ENCODE measurements around the gene FANCC.
A peak's percentile ranks its signal among the peaks of the same experiment; 100 is the strongest.

Gene FANCC

DNA sequence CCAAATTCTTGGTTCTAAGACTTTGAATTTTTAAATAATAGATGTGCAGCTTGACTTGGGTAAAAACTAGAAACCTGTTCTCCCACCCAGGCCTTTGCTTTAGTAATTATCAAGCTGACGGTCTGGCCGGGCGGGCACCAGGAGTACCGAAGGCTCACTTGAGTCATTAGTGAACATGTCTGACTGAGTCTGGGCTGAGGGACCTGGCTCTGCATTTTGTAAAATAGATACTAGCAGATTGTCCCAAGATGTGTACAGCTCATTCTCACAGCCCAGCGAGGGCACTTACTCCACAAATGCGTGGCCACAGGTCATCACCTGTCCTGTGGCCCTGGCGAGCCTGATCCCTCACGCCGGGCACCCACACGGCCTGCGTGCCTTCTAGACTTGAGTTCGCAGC is 216.2 kb downstream of the FANCC start:
- Histone ChIP-seq H3K9ac (no peak overlapping the region), H3K27ac (no peak overlapping the region)

DNA sequence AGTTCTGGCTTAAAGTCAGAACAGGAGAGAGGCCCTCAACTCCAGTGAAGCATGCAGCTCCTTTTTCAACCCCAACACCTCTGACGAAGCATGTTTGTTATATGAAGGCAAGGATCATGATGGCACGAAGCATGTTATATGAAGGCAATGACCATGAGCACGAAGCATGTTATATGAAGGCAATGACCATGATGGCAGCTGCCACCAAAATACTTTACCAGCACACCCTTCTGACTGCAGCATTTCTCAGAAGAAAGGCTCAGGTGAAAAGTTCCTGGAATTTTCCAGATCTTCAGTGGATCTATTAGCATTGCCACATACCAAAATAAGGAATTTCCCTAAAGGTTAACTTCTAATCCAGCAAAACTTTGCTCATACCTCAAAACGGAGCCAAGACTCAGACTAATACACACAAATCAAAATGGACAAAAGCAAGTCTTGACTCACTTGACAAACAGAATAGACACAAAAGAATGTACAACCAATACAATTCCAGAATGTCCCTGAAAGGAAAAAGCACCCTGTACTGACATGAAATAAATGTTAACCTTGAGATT is 217.4 kb downstream of the FANCC start:
- H3K4me1 ChIP-seq, result peaks cover 7 to 42% (median 29%) of the 10 kb centered on the region in 10 experiments
- no peak overlapping the region for H3K27ac ChIP-seq
- peak overlapping the region in 7 of 11 experiments; percentile 8 to 95 (median 77); a peak in 10 of 22 replicates for H3K4me2 ChIP-seq
- peaks cover 0 to 24% (median 0%) of the 10 kb centered on the region in 11 experiments; a peak in 5 of 22 replicates for H3K36me3 ChIP-seq
- TF ChIP-seq Cebpa-rat (IDR thresholded peaks at IDR 0.05), result no peak
- H3K4me3 ChIP-seq, result no peak overlapping the region
- no peaks in the 10 kb centered on the region for H3K27me3 ChIP-seq
- no peaks in the 10 kb centered on the region for H4K20me1 ChIP-seq
- no peaks in the 10 kb centered on the region; a peak in 1 of 22 replicates for H3K9me3 ChIP-seq (replicated peaks in 1 of 11)
- no peak overlapping the region for H3K9ac ChIP-seq

More for the DNA sequence above, 216.2 kb downstream of the FANCC start:
- Histone ChIP-seq H3K4me1 (peaks cover 7 to 38% (median 25%) of the 10 kb centered on the region in 10 experiments; a peak in 19 of 20 replicates), H3K36me3 (peaks cover 0 to 32% (median 5%) of the 10 kb centered on the region in 11 experiments; a peak in 8 of 22 replicates), H3K4me2 (no peak overlapping the region), H3K9me3 (replicated peaks in 1 of 11) (no peaks in the 10 kb centered on the region; a peak in 1 of 22 replicates), H3K4me3 (no peak overlapping the region), H3K27me3 (no peaks in the 10 kb centered on the region), H4K20me1 (no peaks in the 10 kb centered on the region)
- TF ChIP-seq Cebpa-rat (IDR thresholded peaks at IDR 0.05), result no peak

DNA sequence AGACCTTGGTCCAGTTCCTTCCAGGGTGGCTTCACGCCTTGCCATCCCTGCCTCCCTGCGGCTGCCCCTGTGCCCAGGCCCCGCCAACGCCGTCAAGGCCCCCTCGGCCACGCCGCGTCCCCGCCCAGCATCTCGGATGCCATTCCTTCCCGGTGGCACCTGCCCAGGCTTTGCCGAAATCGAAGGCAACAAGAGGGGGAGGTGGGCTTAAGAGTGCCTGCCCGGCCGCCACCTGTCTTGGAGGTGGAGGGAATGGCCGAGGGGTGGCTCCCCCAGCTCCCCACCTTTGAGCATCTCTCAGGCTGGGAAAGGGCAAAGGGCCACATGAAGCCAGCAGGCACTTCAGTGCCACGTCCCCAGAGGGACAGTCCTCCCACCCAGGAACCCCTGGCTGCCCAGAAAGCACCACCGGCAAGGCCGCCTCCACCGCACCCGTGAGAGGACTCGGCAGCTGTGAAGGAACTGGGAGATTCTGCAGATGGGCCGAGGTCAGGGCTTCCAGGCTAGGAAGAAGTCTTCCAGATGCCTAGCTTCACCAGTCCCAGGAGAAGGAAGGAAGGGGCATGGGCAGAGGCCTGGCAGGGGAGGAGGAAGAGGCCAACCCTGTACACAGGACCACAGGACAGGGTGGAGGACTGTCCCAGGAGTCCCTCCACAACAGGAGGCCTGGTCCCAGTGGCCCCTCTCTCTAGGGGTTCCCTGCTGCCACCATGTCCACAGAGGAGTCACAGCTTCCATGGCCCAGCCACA is 218.0 kb downstream of the FANCC start:
- TF ChIP-seq Cebpa-rat (IDR thresholded peaks at IDR 0.05), result no peak
- Histone ChIP-seq H4K20me1 (no peaks in the 10 kb centered on the region), H3K4me3 (no peak overlapping the region), H3K36me3 (peaks cover 0 to 24% (median 0%) of the 10 kb centered on the region in 11 experiments; a peak in 5 of 22 replicates), H3K9ac (no peak overlapping the region), H3K9me3 (replicated peaks in 1 of 11) (no peaks in the 10 kb centered on the region; a peak in 1 of 22 replicates), H3K27ac (no peak overlapping the region), H3K4me1 (peaks cover 13 to 48% (median 36%) of the 10 kb centered on the region in 10 experiments), H3K27me3 (no peaks in the 10 kb centered on the region), H3K4me2 (peak overlapping the region in 8 of 11 experiments; percentile 8 to 95 (median 58); a peak in 13 of 22 replicates)

DNA sequence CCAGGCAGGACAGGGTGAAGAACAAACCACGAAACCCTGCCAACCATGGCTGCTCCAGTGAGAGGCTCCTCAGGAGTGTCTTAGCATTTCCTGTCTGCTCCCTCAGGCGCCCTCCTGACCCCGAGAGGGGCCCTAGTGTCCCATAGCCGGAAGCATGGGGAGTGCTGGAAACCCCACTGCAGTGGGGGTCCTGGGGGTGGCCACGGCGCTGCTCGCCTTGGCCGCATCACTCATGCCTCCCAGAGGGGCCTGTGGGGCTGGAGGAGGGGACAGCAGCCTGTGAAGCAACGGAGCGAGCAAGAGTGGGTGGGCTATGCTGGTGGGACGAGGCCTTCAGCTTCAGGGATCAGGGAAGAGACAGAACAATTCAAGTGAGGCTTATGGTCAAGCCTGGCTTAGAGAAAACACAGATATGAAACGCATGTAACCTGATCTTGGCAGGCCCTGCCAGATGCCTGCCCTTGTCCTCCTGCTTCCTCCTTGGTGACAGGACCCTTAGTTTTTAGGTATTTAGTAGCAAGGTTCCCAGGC is 219.1 kb downstream of the FANCC start:
- Histone ChIP-seq H3K36me3 (peaks cover 0 to 24% (median 0%) of the 10 kb centered on the region in 11 experiments; a peak in 5 of 22 replicates), H3K9ac (peak overlapping the region in 3 of 11 experiments; percentile 18 to 34 (median 19); a peak in 2 of 22 replicates), H3K4me2 (peak overlapping the region; percentile 29 to 95 (median 80); a peak in 21 of 22 replicates), H3K27me3 (no peaks in the 10 kb centered on the region), H3K9me3 (replicated peaks in 1 of 11) (no peaks in the 10 kb centered on the region; a peak in 1 of 22 replicates), H3K27ac (peak overlapping the region in 8 of 11 experiments; percentile 11 to 52 (median 25); a peak in 8 of 22 replicates), H3K4me3 (no peak overlapping the region), H3K4me1 (peaks cover 24 to 53% (median 46%) of the 10 kb centered on the region in 10 experiments), H4K20me1 (no peaks in the 10 kb centered on the region)
- no peak for TF ChIP-seq Cebpa-rat (IDR thresholded peaks at IDR 0.05)

DNA sequence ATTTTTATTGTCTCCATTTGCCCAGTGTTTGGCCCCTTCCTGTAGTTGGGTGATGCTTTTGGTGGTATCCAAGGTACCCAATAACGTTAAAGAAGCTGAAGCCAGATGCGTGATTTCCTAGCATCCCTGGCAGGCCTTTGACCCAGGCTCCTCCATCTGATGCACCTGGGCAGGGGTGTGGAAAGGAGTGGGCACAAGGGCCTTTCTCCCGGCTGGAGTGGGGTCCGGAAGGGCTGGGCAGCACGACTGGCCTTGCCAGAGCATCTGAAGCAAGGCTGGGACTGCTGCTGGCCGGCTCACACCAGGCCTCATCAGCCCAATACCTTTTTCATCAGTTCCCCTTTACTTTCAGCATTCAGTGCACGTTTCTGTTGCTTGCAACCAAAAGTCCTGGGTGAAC is 220.2 kb downstream of the FANCC start:
- Histone ChIP-seq H3K4me1 (peaks cover 36 to 65% (median 58%) of the 10 kb centered on the region in 10 experiments), H3K9me3 (replicated peaks in 1 of 11) (no peaks in the 10 kb centered on the region; a peak in 1 of 22 replicates), H3K27me3 (no peaks in the 10 kb centered on the region), H3K4me2 (peak overlapping the region in 5 of 11 experiments; percentile 2 to 95 (median 84); a peak in 7 of 22 replicates), H4K20me1 (no peaks in the 10 kb centered on the region; a peak in 2 of 22 replicates), H3K36me3 (peaks cover 0 to 24% (median 0%) of the 10 kb centered on the region in 11 experiments; a peak in 5 of 22 replicates), H3K27ac (no peak overlapping the region), H3K4me3 (no peak overlapping the region), H3K9ac (no peak overlapping the region)
- TF ChIP-seq Cebpa-rat (IDR thresholded peaks at IDR 0.05), result no peak

DNA sequence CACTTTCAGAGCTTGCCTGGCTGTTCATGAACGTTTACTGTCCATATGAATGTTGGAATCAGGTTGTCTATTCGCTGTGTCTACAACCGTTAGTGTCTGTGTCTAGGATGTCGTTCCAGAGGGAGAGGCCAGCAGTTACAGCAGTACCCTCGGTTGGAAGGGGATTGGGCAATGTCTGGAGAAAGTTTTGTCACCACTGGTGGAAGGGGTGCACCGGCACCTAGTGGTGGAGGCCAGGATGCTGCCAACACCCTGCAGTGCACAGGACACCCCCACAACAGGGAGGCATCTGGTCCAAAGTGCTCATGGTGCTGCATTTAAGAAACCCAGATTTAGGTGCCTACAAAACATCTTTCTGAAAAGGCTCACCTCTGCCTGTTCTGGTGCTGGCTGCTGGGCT is 220.7 kb downstream of the FANCC start:
- no peak overlapping the region for H3K9ac ChIP-seq
- H3K4me1 ChIP-seq, result peaks cover 40 to 70% (median 62%) of the 10 kb centered on the region in 10 experiments
- no peak overlapping the region for H3K27ac ChIP-seq
- no peaks in the 10 kb centered on the region for H3K27me3 ChIP-seq
- no peak overlapping the region for H3K4me3 ChIP-seq
- H3K36me3 ChIP-seq, result peaks cover 0 to 24% (median 0%) of the 10 kb centered on the region in 11 experiments; a peak in 5 of 22 replicates
- no peaks in the 10 kb centered on the region; a peak in 1 of 22 replicates for H3K9me3 ChIP-seq (replicated peaks in 1 of 11)
- H4K20me1 ChIP-seq, result peaks cover 0 to 4% (median 0%) of the 10 kb centered on the region in 11 experiments; a peak in 3 of 22 replicates
- peak overlapping the region in 2 of 11 experiments; percentile 2 to 84; a peak in 1 of 22 replicates for H3K4me2 ChIP-seq
- no peak for TF ChIP-seq Cebpa-rat (IDR thresholded peaks at IDR 0.05)

DNA sequence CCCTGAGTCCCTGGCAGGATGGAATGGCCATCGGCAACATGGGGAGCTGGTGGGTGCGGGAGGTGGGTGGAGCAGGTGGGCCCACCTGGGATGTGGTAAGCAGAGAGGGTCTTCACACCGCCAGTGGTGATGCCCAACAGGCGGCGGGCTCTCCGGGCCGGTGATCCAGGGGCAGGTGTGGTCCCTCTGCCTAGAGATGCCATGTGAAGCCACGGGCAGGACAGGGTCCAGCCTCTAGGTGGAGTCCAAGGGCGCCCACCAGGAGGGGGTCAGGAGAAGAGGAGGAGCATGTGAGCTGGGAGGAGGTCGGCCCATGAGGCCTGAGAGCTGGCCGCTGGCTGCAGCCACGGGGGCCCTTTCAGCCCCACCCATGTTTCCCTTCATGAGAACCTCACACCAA is 221.1 kb downstream of the FANCC start:
- Histone ChIP-seq H3K27me3 (no peaks in the 10 kb centered on the region), H3K4me1 (peaks cover 45 to 74% (median 67%) of the 10 kb centered on the region in 10 experiments), H3K9ac (no peak overlapping the region), H4K20me1 (peaks cover 0 to 8% (median 0%) of the 10 kb centered on the region in 11 experiments; a peak in 6 of 22 replicates), H3K9me3 (replicated peaks in 1 of 11) (no peaks in the 10 kb centered on the region; a peak in 1 of 22 replicates), H3K27ac (no peak overlapping the region), H3K4me2 (0 out of 22 replicates have a peak overlapping the region, but pooled peaks of 1 of the 11 experiments have one; percentile 87), H3K36me3 (peaks cover 0 to 21% (median 0%) of the 10 kb centered on the region in 11 experiments; a peak in 5 of 22 replicates), H3K4me3 (no peak overlapping the region)
- TF ChIP-seq Cebpa-rat (IDR thresholded peaks at IDR 0.05), result no peak

DNA sequence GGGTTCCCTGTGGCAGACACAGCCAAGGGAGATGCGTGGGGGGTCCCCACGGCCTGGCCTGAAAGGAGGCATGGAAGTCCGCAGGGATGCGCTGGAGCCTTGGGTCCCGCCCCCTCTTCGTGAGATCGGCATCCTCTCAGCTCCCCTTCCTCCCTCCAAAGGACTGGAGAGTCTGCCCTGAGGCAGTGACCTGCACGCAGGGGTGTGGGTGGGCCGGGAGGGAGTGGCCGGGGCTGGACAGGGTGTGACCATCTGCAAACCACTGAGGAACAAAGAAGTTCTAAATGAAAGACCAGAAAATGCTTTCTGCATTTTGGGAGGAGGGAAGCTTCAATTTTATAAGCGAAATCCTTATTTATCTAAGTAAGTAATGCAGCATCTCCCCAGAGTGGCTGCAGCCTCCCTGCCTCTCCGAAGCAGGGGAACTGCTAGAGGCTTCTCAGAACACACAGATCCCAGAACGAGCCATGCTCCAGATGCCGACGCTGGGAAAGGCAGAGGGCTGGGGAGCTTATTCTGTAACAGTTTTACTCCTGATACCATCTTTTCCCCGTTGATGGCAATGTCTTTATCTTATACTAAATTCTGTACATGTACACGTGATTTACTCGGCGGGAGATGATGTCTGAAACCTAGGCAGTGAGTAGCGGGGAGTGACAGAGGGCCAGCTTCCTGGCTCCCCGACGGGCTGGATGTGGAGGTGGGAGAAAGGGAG is 221.7 kb downstream of the FANCC start:
- H3K4me1 ChIP-seq, result peaks cover 48 to 80% (median 72%) of the 10 kb centered on the region in 10 experiments
- no peak overlapping the region for H3K4me3 ChIP-seq
- H3K27me3 ChIP-seq, result no peaks in the 10 kb centered on the region; a peak in 1 of 22 replicates
- no peak overlapping the region for H3K9ac ChIP-seq
- H3K36me3 ChIP-seq, result peaks cover 0 to 15% (median 0%) of the 10 kb centered on the region in 11 experiments; a peak in 4 of 22 replicates
- no peaks in the 10 kb centered on the region; a peak in 1 of 22 replicates for H3K9me3 ChIP-seq (replicated peaks in 1 of 11)
- no peak for TF ChIP-seq Cebpa-rat (IDR thresholded peaks at IDR 0.05)
- H4K20me1 ChIP-seq, result peaks cover 0 to 12% (median 2%) of the 10 kb centered on the region in 11 experiments; a peak in 8 of 22 replicates
- H3K4me2 ChIP-seq, result peak overlapping the region in 8 of 11 experiments; percentile 72 to 94 (median 87); a peak in 11 of 22 replicates
- no peak overlapping the region for H3K27ac ChIP-seq

Data from BLaER1 treated with 17β-estradiol and CSF1 and Interleukin-3, amounts not matched to agents 10 nM and 100 nM (cell line).